Prostate gland (tissue), 2 donors: ENCODE data around the gene WASF3. TPM values are rescaled to one million over a fixed set of nuclear protein-coding genes. Genes with fewer than 3 reads are reported as not detected.

ENCODE experiments used
- DNase-seq: peaks from one replicate; pipeline ENCODE4 v3.0.0-alpha.2; 2019; ENCODE audit warnings: low spot score
- H3K27ac ChIP-seq, 2 donors: fragments of 200-600 bp; sonication (generic); 2 replicates each; pipeline ENCODE4 v1.5.1; 2017 to 2019
- H3K27me3 ChIP-seq: fragments of 200-600 bp; sonication (generic); replicated peaks from 2 replicates; pipeline ENCODE4 v1.5.1; 2019; ENCODE audit not compliant: insufficient read depth
- H3K36me3 ChIP-seq, 2 donors: fragments of 200-600 bp; sonication (generic); 1 replicate in 1 of 2; 2 replicates in 1 of 2; pipeline versions ENCODE4 v1.5.1 to v1.8.1; 2017 to 2019
- H3K4me1 ChIP-seq: fragments of 200-600 bp; sonication (generic); replicated peaks from 2 replicates; pipeline ENCODE4 v1.5.1; 2019
- H3K4me3 ChIP-seq, 2 donors: fragments of 200-600 bp; sonication (generic); 2 replicates each; pipeline ENCODE4 v1.5.1; 2017 to 2019
- H3K9me3 ChIP-seq: fragments of 200-600 bp; sonication (generic); 2 replicates; pipeline ENCODE4 v1.5.1; 2017
- POLR2A ChIP-seq: fragments of 450-650 bp; IDR thresholded peaks from one replicate; pipeline ENCODE4 v1.6.1; 2016; ENCODE audit warnings: antibody characterized with exemption, mild to moderate bottlenecking
- POLR2AphosphoS5 ChIP-seq: sonication (generic); formaldehyde crosslinking; IDR thresholded peaks from one replicate; pipeline ENCODE4 v1.6.1; 2017; ENCODE audit warnings: antibody characterized with exemption
- WGBS: methylation state at CpG from one replicate; pipeline ENCODE4 v1.1.5; 2018; 5-methylcytosine and 5-hydroxymethylcytosine counted together
- intact Hi-C: fragments of 100-400 bp; cut with DNase I; formaldehyde crosslinking; loops from one replicate; pipeline ENCODE4 v1.14.2; 2022
- total RNA-seq, 2 donors: library from RNA; depleted of rRNA; stranded (reverse); fragments of >200 nt; gene quantifications; one replicate each; pipeline ENCODE4 v1.1.0, GENCODE V29; 2016
- TF ChIP-seq, protein P1 (sequence below), 4 experiments: fragments of 200-600 bp in 2 of 4; fragments of 450-650 bp in 2 of 4; sonication (generic) in 2 of 4; IDR thresholded peaks; 1 replicate in 3 of 4; 2 replicates in 1 of 4; pipeline ENCODE4 v1.5.1; 2016 to 2019; ENCODE audit warnings: antibody characterized with exemption in 4 of 4, mild to moderate bottlenecking in 2 of 4, moderate library complexity in 2 of 4

The WASF3 gene
- total RNA-seq, 2 donors from 2014 or later = 10.3 to 23.0 TPM

GRCh38 chr13:26515721-26516120 lies 41.8 kb upstream of the WASF3 start:
- no peaks in the 10 kb centered on the region for H3K4me1 ChIP-seq
- H3K27ac ChIP-seq = no peak overlapping the region
- no peaks in the 10 kb centered on the region for H3K9me3 ChIP-seq
- intact Hi-C loops = no loop called here
- no peak for DNase-seq
- WGBS = 81% methylated on average over 4 of the region's 4 CpGs
- H3K36me3 ChIP-seq = no peaks in the 10 kb centered on the region
- H3K27me3 ChIP-seq = peaks cover 3% of the 10 kb centered on the region
- H3K4me3 ChIP-seq = no peak overlapping the region
- TF ChIP-seq POLR2AphosphoS5 (no peak), POLR2A (no peak)
- TF ChIP-seq, protein P1, sequence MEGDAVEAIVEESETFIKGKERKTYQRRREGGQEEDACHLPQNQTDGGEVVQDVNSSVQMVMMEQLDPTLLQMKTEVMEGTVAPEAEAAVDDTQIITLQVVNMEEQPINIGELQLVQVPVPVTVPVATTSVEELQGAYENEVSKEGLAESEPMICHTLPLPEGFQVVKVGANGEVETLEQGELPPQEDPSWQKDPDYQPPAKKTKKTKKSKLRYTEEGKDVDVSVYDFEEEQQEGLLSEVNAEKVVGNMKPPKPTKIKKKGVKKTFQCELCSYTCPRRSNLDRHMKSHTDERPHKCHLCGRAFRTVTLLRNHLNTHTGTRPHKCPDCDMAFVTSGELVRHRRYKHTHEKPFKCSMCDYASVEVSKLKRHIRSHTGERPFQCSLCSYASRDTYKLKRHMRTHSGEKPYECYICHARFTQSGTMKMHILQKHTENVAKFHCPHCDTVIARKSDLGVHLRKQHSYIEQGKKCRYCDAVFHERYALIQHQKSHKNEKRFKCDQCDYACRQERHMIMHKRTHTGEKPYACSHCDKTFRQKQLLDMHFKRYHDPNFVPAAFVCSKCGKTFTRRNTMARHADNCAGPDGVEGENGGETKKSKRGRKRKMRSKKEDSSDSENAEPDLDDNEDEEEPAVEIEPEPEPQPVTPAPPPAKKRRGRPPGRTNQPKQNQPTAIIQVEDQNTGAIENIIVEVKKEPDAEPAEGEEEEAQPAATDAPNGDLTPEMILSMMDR (IDR thresholded peaks at IDR 0.05) = no peak

DNA sequence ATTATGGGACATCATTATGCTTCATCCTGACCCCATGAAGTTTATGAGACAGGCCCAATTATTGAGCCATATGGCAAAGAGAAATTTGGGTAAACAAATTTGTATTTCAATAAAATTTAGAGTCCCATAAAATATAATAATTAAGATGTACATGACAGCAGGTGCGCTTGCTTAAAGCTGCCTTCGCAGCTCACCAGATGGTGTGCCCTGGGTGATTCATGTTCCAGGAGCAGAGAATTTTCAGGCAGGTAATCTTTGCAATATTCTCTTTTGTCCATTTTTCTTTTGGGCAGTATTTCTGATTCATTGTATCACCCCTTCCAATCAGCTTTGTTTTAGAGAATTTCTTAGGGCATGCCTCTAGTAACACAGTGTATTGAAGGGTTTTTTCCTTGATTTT lies 39.5 kb upstream of the WASF3 start:
- H3K4me1 ChIP-seq = no peaks in the 10 kb centered on the region
- TF ChIP-seq POLR2AphosphoS5 (no peak), POLR2A (no peak)
- TF ChIP-seq, protein P1 (IDR thresholded peaks at IDR 0.05) = no peak
- no peak for DNase-seq
- no peak overlapping the region for H3K27ac ChIP-seq
- no peaks in the 10 kb centered on the region for H3K36me3 ChIP-seq
- H3K27me3 ChIP-seq = peaks cover 3% of the 10 kb centered on the region
- H3K4me3 ChIP-seq = no peak overlapping the region
- WGBS = 48% methylated on average over 2 of the region's 2 CpGs
- intact Hi-C loops = no loop called here
- H3K9me3 ChIP-seq = no peaks in the 10 kb centered on the region

GRCh38 chr13:26518451-26518959 lies 39.0 kb upstream of the WASF3 start:
- no peak overlapping the region for H3K4me3 ChIP-seq
- H3K27me3 ChIP-seq = peaks cover 3% of the 10 kb centered on the region
- H3K4me1 ChIP-seq = no peaks in the 10 kb centered on the region
- H3K27ac ChIP-seq = no peak overlapping the region
- no peaks in the 10 kb centered on the region for H3K36me3 ChIP-seq
- DNase-seq = no peak
- intact Hi-C loops = no loop called here
- TF ChIP-seq POLR2AphosphoS5 (no peak), POLR2A (no peak)
- TF ChIP-seq, protein P1 (IDR thresholded peaks at IDR 0.05) = no peak
- WGBS = 13% methylated on average over 5 of the region's 5 CpGs
- no peaks in the 10 kb centered on the region for H3K9me3 ChIP-seq

- intact Hi-C loops = no loop called here
- no peaks in the 10 kb centered on the region for H3K36me3 ChIP-seq
- no peak overlapping the region for H3K27ac ChIP-seq
- no peaks in the 10 kb centered on the region for H3K4me1 ChIP-seq
- WGBS = 65% methylated on average over 5 of the region's 5 CpGs
- no peaks in the 10 kb centered on the region for H3K9me3 ChIP-seq
- DNase-seq = no peak
- H3K27me3 ChIP-seq = peaks cover 3% of the 10 kb centered on the region
- TF ChIP-seq POLR2AphosphoS5 = no peak
- TF ChIP-seq POLR2A = no peak
- TF ChIP-seq, protein P1 (IDR thresholded peaks at IDR 0.05) = no peak
- no peak overlapping the region for H3K4me3 ChIP-seq
These were observed 34.9 kb upstream of the WASF3 start for GRCh38 chr13:26522571-26522970.

GRCh38 chr13:26523007-26523406 lies 34.5 kb upstream of the WASF3 start:
- Histone ChIP-seq H3K27me3 (peaks cover 3% of the 10 kb centered on the region), H3K4me1 (no peaks in the 10 kb centered on the region), H3K4me3 (no peak overlapping the region), H3K36me3 (no peaks in the 10 kb centered on the region), H3K27ac (no peak overlapping the region), H3K9me3 (no peaks in the 10 kb centered on the region)
- intact Hi-C loops = no loop called here
- WGBS = 85% methylated on average over 6 of the region's 6 CpGs
- TF ChIP-seq POLR2A (no peak), POLR2AphosphoS5 (no peak)
- TF ChIP-seq, protein P1 (IDR thresholded peaks at IDR 0.05) = no peak
- no peak for DNase-seq
